NCI-H226 (cell line): Measurements from ENCODE around the gene SLC38A8.
A peak's percentile ranks its signal among the peaks of the same experiment; 100 is the strongest.

Experiments
- DNase-seq: peaks from one replicate; pipeline ENCODE4 v3.0.0-alpha.2; 2015

Gene SLC38A8

GRCh38 chr16:84027625-84028024 is 15.0 kb downstream of the SLC38A8 start:
- DNase-seq, result no peak

GRCh38 chr16:84026606-84027005 is 16.0 kb downstream of the SLC38A8 start:
- no peak for DNase-seq

- peak; percentile 77 for DNase-seq
Measured at GRCh38 chr16:84024854-84025253, 17.7 kb downstream of the SLC38A8 start.

DNA sequence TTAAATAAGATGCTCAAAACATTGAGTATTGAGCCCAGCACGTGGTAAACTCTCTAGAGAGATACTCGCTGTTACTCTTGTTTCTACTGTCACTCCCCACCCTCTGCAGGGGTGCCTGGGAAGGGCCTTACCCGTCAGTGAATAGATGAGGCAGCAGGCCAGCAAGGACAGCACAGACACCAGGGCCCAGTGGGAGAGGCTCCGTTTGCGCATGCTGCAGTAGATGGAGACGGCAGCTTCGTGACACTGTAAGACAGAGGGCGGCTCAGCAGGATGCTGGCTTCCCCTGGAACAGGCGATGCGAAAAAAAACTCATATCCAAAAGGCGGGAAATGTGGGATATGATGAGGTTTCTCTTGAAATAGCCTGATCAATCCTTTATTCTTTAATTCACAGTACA is 20.0 kb downstream of the SLC38A8 start:
- DNase-seq, result no peak

DNA sequence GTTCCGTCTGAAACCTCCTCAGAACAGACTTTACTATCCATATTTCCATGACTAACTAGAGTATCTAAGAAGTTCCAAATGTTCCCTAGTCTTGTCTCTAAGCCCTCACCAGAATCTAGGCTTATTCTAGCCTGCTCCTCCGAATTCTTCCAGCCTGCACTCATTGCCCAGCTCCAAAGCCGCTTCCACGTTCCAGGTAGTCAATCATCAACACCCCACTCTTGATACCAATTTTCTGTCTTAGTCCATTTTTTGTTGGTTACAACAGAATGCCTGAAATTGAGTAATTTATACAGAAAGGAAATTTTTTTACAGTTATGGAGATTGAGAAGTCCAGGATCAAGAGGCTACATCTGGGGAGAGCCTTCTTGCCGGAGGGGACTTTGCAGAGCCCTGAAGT is 21.1 kb downstream of the SLC38A8 start:
- no peak for DNase-seq

DNA sequence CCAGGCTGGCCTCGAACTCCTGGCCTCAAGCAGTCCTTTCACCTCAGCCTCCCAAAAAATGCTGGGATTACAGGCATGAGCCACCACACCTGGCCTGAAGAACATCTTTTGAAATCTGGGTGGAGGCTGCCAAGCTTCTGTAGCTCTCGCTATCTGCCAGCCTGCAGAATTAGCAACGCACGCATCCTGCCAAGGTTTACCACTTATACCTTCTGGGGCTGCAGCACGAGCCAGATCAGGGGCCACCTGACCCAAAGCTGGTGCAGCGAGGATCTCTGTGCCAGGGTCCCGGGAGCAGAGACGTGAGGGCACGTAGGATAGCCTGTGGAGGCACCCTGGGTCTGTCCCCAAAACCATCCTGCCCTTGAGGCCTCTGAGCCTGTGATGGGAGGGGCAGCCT is 22.2 kb downstream of the SLC38A8 start:
- no peak for DNase-seq

DNA sequence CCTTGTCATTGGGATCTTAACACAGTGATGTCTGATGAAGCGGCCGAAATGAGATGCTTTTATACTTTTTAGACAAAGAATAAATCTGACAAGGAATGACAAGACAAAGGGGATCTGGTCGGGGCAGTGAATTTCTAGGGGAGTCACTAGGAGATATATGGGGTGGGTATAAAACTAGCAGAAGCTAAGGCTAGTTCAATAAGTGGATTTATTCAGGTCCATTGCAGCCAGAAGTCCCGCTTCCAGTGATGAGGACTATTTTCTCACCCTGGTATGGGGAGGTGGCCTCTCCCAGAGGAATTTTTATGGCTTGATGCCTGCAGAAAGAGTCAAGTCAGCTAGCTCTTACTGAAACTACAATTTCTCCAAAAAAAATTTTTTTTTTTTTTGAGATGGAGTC is 23.9 kb downstream of the SLC38A8 start:
- DNase-seq, result no peak

DNA sequence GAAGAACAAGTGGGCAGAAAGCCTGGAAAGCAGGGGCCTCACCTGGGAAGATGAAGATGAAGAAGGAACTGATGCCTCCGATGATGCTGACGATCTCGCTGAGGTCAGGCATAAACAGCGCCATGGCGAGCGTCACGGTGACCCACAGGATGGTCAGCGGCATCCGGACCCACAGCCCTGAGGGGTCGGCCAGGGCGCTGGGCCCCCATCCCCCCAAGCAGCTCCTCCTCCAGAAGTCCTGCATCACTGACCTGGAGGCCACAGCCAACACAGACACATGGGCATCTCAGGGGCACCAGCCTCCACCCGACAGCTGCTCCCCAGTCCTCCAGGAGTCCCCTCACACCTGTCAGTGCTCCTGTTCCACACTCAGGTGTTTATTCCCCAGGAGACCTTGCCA is 26.1 kb downstream of the SLC38A8 start:
- DNase-seq, result no peak

DNA sequence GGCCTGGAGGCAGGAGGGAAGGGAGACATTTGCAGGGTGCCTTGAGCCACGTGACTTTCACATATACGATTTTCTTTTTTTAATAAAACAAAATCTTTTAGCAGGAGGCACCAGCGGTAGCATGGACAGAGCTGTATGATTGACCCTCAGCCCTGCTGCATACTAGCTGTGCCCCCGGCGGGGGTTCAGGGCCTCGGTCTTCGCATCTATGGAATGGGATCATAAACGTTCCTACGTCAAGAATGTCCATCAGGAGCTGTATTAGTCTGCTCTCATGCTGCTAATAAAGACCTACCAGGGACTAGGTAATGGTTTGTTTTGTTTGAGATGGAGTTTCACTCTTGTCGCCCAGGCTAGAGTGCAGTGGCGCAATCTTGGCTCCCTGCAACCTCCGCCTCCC is 27.2 kb downstream of the SLC38A8 start:
- no peak for DNase-seq

GRCh38 chr16:84014570-84015327 is 27.8 kb downstream of the SLC38A8 start:
- no peak for DNase-seq

GRCh38 chr16:84013787-84014569 is 28.6 kb downstream of the SLC38A8 start:
- peak; percentile 92 for DNase-seq

- DNase-seq, result no peak
Measured at GRCh38 chr16:84009282-84009681, 33.3 kb downstream of the SLC38A8 start.

GRCh38 chr16:84007965-84008364 is 34.6 kb downstream of the SLC38A8 start:
- DNase-seq, result no peak

DNA sequence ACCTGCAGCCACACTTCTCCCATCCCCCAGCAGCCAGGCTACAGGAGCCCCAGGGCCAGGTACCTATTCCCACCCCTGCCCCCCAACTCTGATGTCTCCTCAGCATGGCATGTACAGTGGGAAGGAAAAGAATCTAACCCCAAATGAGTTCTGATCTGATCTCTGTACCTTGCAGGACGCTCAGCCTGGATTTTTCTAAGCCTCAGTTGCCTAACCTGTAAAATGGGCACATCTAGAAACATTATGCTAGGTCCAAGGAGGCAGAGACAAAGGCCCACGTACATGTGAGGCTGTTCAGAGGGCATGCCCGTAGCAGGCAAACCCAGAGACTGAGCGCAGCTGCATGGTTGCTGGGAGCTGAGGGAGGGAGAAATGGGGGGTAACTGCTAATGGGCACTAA is 35.1 kb downstream of the SLC38A8 start:
- DNase-seq, result no peak

GRCh38 chr16:84005391-84005790 is 37.2 kb downstream of the SLC38A8 start:
- no peak for DNase-seq

DNA sequence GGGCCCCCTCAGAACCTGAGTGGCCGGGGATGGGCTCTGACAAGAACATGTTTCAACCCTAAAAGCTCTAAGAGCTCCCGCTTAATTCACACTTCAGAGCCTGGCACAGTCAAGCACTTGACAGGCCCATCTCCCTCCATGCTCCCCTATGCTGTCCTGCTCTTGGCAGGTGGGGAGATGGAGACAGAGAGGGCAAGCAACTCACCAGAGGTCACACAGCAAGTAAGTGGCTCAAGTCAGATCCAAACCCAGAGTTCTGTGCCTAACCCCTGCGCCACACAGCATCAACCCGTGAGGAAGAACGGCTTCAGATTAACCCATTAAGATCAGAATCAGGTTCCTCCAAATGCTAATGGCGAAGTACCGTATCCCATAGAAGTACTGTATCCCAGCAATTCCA is 38.2 kb downstream of the SLC38A8 start:
- DNase-seq, result no peak

- DNase-seq, result no peak
Measured at GRCh38 chr16:84003038-84003437, 39.6 kb downstream of the SLC38A8 start.

DNA sequence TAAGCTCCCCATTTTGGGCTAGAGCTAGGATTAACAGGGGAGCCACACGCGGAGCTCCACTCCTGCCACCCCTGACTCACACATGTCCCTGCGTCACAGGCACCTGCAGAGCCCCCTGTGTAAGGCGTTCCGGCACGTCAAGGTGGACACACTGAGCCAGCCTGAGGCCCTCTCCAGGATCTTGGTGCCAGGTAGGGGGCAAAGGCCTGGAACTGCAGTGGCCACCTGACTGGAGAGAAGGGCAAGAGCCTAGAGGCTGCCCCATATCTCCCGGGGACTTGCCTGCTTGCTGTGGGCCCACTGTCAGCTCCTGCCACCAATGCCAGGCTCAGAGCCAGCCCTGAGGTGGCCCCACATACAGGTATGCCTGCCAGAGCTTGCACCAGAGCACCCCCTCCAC is 40.9 kb downstream of the SLC38A8 start:
- DNase-seq, result no peak

- no peak for DNase-seq
Measured at GRCh38 chr16:84000989-84001642, 41.5 kb downstream of the SLC38A8 start.

DNA sequence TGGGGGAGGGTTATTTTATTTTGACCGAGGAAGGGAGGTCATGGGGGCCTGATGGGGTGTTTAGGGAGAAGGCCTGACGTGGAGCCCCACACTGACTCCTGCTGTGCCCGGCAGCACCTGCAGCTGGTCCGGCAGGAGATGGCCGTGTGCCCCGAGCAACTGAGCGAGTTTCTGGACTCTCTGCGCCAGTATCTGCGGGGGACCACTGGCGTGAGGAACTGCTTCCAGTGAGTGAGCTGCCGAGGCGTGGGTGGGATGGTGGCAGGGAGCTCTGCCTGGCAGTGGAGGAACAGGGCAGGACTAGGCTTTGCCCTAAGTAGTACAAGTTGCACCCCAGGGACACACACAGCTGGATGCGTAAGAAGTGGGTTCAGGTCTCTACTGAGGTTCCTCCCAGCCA is 44.5 kb downstream of the SLC38A8 start:
- no peak for DNase-seq

GRCh38 chr16:83996481-83997252 is 45.9 kb downstream of the SLC38A8 start:
- DNase-seq, result no peak

GRCh38 chr16:83995754-83996153 is 46.8 kb downstream of the SLC38A8 start:
- no peak for DNase-seq

GRCh38 chr16:83994703-83995102 is 47.9 kb downstream of the SLC38A8 start:
- no peak for DNase-seq
